GM18505 (cell line): Measurements from ENCODE around the gene FDX1.
A peak's percentile ranks its signal among the peaks of the same experiment; 100 is the strongest.

Experiments
- ATAC-seq: cut with Tn5 transposase; IDR thresholded peaks from one replicate; pipeline ENCODE4 v1.9.1; 2021; ENCODE audit not compliant: unreplicated experiment
- POLR2A ChIP-seq: IDR thresholded peaks from 4 replicates; pipeline ENCODE4 v1.6.1; 2011; ENCODE audit warnings: borderline replicate concordance; ENCODE audit not compliant: insufficient read depth, insufficient read length; ENCODE audit errors: extremely low read depth

The FDX1 gene

DNA sequence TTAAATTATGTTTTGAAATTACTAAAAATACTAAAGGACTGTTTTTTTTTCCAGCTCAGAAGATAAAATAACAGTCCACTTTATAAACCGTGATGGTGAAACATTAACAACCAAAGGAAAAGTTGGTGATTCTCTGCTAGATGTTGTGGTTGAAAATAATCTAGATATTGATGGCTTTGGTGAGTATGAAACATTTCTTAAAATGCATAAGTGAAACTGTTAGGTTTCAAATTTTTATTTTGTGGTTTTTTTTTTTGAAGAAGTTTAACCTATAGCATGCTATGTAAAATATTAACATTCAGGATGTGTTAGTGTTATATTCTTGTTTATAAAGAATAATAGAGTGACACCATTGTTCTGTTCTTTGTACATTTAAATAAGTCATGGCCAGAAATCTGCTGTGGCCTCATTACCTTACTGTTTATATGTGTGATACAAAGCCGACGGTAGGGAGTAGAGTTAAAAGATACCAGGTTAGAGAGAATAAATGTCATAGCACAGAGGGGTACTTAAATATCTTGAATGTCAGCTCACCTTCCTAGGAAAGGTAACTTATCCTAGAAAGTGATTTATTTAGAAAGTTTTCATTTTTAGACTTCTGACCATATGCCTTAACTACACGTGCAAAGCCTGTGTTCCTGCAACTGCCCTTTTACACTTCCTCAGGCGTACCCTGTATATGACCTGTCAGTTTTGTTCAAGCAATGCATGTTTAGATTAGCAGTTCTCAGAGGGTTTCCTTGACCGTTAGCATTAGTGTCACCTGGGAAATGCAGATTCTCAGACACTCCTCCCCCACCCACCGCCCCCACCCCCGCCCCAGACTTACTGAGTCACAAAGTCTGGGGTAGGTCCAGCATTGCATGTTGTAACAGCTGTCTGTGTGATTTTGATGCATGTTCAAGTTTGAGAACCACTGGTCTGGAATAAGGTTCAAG is 6.3 kb downstream of the FDX1 start:
- ATAC-seq = no peak
- TF ChIP-seq POLR2A = no peak

DNA sequence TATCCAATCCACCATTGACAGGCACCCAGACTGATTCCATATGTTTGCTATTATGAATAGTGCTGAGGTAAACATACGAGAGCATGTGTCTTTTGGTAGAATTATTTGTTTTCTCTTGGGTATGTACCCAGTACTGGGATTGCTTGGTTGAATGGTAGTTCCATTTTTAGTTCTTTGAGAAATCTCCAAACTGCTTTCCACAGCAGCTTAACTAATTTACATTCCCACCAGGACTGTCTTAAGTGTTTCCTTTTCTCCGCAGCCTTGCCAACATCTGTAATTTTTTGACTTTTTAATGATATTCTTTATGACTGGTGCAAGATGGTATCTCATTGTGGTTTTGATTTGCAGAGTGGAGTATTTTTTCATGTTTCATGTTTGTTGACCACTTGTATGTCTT is 8.3 kb downstream of the FDX1 start:
- ATAC-seq = no peak

DNA sequence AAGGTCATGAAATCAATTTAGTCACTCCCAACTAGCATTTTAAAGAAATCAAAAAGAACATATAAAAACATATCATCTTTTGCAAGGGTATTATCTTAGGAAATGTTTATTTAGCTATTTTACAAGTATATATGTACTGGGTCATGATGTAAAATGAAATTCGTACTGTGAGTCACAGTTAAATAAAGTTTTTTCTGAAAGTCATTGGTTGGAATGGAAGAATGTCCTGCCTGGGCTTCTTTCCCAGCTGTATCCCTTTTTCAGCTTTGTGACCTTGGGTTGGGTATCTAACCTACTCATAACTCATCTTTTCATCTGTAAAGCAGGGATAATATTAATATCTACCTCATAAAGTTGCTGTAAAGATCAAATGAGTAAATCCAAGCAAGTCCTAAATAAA is 15.7 kb downstream of the FDX1 start:
- TF ChIP-seq POLR2A = no peak

More for the DNA sequence above, 8.3 kb downstream of the FDX1 start:
- TF ChIP-seq POLR2A = no peak

DNA sequence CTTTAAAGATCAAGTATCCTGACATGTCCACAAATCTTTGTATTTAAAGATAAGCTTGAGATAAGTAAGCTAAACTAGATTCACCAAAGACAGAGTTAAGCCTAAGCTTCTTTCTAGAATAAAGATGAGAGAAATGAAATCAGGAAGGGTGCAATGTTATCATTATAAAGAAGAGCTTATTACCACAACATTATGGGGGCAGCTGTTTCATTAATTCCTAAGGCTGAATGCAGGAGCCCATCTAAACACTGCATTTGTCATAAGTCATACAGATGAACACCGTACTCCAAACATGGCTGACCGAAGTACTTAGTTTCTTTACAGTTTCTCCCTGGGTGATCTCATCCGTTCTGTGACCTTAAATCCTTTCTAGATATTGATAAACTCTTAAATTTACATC is 16.3 kb downstream of the FDX1 start:
- TF ChIP-seq POLR2A = no peak
- no peak for ATAC-seq

More for the DNA sequence above, 15.7 kb downstream of the FDX1 start:
- no peak for ATAC-seq

DNA sequence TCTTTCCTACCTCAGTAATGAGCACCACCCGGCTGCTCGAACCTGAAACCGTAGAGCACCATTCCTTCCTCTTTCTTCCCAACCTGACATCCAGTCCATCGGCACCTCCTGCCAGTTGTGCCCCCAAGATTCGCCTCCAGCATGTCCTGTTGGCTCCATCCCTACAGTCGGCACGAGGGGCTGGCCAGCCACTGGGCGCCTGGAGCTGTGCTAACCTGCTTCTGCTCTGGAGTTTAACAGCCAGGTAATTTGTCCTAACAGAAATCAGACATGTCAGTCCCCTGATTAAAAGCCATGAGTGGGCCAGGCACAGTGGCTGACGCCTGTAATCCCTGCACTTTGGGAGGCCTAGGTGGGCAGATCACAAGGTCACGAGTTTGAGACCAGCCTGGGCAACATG is 16.8 kb downstream of the FDX1 start:
- ATAC-seq = no peak
- no peak for TF ChIP-seq POLR2A

DNA sequence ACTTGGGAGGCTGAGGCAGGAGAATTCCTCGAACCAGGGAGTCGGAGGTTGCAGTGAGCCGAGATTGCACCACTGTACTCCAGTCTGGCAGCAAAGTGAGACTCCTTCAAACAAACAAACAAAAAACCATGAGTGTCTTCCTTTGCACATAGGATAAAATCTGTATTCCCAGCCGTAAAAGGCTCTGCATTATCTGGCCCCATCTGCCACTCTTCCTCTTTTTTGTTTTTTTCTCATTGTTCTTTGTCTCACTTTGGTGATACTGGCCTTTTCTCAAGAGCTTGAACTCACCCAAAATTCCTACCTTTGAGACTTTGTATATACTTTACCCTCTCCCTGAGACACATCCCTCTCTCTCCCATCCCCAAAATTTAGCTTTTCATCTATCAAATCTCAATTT is 17.6 kb downstream of the FDX1 start:
- ATAC-seq = no peak
- no peak for TF ChIP-seq POLR2A

DNA sequence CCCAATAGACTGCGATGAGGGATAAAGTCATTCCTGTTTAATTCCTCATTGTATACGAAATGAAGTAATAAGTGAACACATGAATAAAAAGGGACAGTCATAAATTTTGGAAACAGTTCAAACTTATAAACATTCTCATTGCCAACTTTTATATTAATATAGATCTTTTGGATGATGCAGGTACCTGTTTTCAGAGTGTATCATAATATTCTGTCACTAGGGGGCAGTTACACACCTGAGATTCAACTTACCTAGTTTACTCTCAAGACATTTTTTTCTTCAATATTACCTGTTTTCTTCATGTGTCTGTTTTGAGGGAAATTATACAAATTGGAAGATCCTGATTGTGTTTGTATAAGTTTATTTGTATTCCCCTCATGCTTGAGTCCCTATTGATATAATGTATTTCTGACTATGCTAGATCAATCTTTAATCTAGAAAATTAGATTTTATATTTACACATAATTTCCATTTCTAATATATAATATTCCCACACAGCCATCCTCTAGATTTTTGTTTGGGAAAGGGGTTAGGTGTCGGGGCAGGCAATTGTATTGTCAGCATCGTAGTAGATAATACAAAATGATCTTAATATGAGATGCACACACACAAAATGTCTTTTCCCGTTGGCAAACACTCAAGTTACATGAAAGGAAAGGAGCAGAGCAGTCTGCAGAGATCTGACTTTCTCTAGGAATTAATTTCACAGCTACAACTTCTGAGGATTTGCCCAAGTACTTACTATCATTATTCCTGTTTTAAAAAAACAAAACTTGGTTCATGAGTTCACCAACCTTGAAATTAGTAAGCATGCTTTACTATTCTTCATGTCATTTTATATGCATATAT is 18.4 kb downstream of the FDX1 start:
- ATAC-seq = no peak
- TF ChIP-seq POLR2A = no peak

DNA sequence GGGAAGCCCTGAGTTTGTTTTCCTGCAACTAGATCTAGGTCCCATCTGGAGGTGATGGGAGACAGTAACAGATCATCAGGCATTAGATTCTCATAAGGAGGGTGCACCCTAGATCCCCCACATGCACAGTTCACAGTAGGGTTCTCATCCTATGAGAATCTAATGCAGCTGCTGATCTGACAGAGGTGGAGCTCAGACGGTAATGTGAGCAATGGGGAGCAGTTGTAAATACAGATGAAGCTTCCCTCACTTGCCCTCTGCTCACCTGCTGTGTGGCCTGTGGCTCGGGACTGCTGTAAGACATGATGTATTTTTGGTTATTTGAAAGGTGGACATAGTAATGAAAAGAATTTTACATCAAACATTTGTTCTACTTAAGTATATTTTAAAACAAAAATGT is 20.5 kb downstream of the FDX1 start:
- ATAC-seq = no peak
- no peak for TF ChIP-seq POLR2A

DNA sequence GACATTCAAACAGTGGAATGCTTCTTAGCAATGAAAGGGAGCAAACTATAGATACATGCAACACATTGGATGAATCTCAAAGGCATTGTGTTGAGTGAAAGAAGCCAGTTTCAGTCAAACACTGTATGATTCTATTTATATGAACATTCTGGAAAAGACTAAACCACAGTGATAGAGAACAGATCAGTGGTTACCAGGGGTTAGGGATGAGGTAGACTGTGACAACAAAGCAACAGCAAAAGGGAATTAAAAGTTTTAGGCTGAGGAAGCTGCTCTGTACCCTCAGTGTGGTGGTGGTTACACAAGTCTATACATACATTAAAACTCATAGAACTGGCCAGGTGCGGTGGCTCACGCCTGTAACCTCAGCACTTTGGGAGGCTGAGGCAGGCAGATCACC is 23.0 kb downstream of the FDX1 start:
- TF ChIP-seq POLR2A = no peak
- no peak for ATAC-seq

DNA sequence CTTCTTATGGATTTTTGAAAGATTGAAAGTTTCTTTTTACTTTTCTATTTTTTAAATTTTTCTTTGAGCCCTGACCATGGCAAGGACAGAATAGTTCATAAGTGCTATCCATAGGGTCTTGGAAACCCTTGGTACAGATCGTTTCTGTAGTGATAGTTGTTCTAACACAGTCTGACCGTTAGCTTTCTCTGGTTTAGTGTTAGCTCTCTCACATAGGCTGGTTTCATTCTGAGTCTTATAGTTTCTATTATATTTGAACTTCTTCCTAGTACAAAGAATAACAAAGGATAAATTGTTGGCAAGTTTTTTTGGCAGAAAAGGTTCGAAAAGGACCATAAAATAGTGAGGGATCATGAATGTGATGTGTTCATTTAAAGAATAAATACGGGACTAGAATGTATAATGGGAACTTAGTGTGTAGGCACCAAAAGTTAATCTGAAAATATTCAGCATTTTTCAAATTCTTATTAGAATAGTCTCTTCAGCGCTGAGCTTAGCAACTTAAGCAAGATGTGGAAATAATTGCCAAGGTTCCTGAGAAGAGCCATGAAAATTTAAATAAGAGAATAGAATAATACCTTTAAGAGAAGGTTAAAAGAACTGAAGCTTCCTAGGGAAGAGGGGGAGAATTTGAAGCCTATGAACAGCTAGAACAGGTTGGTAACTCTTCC is 24.1 kb downstream of the FDX1 start:
- no peak for TF ChIP-seq POLR2A
- peak; percentile 72 for ATAC-seq

DNA sequence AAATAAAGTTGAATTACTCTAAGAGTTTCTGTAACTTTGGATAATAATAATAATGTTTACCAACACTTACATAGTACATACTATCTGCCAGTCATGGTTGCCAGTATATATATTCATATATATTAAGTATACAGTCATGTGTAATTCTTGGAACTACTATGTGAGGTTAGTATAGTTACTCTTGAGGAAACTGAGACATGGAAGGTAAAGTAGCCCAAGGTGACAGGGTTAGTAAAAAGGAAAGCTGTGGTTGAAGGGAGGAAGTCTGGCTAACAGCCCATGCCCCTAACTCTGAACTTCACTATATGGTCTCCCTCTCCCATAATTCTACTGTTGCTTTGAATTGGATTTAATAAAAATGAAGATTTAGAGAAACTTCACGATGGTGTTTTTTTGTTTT is 24.9 kb downstream of the FDX1 start:
- TF ChIP-seq POLR2A = no peak
- ATAC-seq = no peak

DNA sequence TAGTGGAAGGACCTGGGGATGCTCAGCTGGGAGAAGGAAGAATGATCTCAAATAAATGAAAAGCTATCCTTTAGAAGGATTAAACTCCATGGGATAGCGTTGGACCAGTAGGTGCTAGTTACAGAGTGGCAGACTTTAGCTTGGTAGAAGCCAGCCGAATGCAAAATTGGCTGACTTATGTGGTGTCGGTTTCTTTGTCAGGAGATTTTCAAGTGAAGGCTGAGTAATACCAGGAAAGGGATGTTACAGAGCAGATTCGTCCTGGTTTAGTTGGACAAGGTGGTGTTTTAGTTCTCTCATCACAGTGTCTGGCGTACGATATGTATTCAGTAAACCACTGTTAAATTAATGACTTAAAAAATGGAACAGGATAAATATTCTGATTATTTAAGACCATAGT is 26.0 kb downstream of the FDX1 start:
- peak; percentile 60 for ATAC-seq
- TF ChIP-seq POLR2A = no peak

DNA sequence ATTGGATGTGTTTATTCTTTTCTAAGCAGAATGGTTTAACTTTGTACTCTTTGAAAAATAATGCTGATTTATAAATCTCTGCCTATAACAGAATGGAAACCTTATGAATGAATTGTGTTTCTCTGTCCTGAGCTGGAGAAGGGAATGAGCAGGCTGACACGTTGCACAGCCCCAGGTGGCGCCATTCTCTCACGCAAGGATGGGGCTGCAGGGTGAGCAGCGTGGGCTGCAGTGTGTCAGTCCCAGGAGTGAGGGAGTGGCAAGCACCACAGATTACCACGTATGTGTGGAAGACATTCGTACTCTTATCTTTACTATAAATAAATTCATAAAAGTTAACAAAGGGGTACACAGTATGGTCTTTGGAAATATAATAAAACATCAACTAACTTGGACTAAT is 33.4 kb downstream of the FDX1 start:
- ATAC-seq = no peak

DNA sequence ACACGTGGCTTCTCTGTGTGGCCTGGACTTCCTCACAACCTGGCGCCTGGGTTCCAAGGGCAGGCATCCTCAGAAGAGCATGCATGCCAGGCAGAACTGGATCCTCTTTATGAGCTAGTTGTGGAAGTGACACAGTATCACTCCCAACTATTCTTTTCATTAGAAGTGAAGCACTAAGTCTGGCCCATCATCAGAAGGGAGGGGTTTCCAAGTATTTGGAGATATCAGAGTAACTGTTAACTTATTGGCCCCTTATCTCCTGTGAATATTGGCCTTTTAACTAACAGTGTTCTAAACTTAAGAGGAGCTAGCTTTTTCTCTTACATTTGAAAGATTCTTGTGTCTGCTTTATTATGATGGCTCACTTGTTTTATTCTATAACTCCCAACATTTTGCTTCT is 35.5 kb downstream of the FDX1 start:
- TF ChIP-seq POLR2A = no peak
- ATAC-seq = no peak

More for the DNA sequence above, 33.4 kb downstream of the FDX1 start:
- no peak for TF ChIP-seq POLR2A

DNA sequence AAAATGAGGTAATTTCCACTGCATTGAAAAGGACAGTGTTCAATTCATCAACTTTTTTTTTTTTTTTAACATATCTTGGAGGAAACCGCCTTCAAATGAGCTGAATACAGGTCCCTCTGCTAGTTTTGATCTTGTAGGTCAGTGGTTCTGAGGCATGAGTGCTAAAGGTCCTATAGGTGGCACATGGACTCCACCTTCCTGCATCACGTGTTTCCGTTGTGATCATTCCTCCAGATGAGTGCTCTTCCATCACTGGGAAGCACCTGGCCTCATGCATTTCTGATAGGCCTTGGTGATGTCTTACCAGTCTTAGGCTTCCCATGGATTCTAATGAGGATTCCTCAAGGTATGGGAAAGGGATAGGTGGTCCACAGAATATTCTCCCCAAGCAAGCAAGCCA is 37.8 kb downstream of the FDX1 start:
- TF ChIP-seq POLR2A = no peak
- no peak for ATAC-seq
